Measurements from ENCODE around the gene C2CD5.

Gene C2CD5

DNA sequence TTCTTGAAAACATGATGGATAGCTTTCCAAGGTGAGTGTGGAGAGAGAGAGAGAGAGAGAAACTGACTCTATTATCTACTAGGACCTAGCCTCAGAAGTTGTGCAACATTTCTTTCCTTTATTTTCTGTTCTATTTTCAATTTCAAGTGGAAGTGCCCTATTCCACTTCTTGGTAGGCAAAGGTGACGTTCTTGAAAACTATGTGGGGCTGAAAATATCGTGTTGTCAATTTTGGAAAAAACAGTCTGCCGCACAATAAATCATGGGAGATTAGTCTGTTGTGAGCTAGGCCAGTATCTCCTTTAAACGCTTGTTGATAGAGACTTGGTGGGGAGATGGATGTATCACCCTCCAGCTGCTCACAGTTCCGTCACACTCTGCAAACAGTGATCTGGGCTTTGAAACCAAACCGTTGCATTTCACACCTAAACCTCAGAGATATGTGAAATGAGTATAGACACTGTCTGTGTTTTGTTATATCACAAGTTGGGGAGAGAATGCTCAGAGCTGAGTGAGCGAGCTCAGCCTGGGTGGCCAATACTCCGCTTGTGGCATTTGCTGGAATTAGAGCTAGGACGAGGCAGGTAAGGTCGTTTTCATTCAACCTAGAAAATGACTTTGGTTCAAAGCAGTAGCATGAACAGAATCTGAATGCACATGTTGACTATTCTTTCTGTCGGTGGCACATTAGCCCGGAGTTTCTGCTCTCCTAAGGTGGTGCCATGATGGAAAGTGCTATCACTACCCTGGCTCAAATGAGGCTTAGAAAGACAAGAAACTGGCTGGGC is 134.8 kb downstream of the C2CD5 start:
- no peak for DNase-seq

DNA sequence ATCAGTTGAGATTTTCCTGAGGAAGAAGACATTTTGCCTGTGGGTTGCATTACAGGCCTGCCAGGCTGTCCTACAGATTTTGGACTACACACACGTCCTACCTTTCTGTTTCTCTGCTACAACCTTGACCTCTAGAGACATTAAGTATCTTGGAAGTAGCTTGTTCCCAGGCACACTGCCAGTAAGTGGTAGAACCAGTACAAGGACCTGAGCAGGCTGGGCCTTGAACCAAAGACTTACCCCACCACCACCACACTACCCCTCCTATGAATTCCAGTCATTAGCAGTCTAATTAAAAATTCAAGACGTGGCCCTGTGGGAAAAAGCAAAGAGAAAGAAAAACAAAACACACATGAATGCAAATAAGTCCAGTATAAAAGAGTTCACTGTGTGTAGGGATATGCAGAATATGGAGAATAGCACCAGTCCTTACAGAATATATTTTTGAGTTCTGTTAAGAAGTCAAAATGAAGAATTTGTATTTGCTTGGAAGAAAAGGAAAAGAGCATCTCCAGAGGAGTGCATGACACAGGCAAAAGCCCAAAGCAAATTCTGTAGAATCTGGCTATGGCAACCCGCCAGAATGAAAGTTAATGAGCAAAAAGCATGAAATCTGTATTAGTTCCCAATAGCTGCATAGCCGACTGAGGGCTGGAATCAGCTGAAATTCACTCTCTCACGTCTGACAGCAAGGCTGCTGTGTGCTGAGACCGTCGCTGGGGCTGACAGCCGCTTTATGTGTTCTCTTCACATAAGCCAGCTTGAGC is 135.5 kb downstream of the C2CD5 start:
- no peak for DNase-seq

DNA sequence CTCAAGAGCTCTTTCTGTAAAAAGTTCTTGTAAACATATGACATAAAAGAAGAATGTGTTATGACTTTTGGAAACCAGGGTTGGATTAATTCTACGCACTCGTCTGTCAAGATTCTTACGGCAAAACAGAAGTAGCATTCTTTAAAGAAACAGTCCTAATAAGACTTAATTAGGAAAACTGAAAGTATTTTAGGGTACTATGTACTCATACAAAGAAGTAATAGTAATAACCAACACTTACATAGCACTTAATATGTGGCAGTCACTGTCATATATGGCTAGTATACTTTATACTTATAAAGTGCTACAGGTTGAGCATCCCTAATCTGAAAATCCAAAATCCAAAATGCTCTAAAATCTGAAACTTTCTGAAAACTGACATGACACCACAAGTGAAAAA is 136.9 kb downstream of the C2CD5 start:
- no peak for DNase-seq

DNA sequence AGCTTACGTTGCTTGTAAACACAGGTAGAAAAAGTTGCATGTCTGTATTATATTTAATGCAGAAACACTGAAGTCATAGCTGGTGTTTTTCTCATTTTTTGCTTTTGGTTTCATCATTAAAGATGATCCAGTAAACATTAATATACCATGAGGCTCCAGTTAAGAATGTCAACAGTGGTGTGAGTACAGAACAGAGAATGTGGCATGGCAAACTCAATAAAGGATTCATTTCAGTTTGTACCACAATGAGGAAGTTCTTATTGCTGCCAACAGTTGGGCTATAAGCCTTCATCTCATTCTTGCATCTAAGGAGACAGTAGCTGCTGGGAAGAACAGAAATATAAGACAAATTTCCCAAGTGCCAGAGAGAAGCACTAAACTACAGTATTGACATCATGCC is 137.7 kb downstream of the C2CD5 start:
- no peak for DNase-seq

DNA sequence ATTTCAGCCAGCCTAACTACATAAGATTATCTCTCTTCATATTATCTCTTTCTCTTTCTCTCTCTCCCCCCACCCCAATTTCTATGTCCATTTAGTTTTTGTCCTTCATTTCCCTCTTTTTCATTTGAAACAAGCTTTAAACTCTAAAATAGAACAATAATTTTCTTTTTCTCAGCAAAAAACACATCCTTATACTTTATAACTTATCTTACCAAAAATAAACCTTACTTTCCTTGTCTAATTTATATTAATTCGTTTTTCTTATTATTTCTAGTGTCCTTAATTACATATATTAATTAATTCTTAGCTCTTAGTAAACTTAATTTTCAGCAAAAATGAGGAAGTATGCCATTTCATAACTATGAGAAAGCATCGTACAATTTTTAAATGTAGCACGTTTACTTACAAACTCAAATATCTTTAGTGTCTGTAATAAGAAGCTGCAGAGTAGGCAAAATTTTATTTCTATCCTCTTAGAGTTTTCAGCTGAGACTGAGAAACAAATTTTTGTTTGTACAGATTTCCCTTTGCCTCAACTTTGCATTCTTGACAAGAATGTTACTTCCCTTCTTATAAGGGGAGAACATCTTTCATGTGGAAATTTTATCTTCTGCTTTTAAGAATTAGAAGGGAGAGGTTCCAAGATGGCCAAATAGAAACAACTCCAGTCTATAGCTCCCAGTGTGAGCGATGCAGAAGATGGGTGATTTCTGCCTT is 144.7 kb downstream of the C2CD5 start:
- no peak for DNase-seq

All from NCI-H1417 treated with DMSO at 0.1 percent for 48 hours (cell line).